HT1080 (cell line): Measurements from ENCODE around the gene ATAD3C. TPM values are rescaled to one million over a fixed set of nuclear protein-coding genes. Genes with fewer than 3 reads are reported as not detected.
A peak's percentile ranks its signal among the peaks of the same experiment; 100 is the strongest.
"Not testable (repeated sequence)": the region's sequence is repeated elsewhere in the genome, so short reads cannot be mapped to it uniquely, and the experiment has no call there.

Source experiments
- DNase-seq: peaks from one replicate; pipeline ENCODE4 v3.0.0-alpha.2; 2015; ENCODE audit warnings: low read depth
- total RNA-seq: library from RNA; depleted of rRNA; stranded (reverse); fragments of >200 nt; shearing (Covaris generic); gene quantifications from 2 replicates; pipeline ENCODE4 v1.2.3, GENCODE V29; 2014

Gene ATAD3C
- total RNA-seq, 1 experiment from 2014 or later, result not detected

DNA sequence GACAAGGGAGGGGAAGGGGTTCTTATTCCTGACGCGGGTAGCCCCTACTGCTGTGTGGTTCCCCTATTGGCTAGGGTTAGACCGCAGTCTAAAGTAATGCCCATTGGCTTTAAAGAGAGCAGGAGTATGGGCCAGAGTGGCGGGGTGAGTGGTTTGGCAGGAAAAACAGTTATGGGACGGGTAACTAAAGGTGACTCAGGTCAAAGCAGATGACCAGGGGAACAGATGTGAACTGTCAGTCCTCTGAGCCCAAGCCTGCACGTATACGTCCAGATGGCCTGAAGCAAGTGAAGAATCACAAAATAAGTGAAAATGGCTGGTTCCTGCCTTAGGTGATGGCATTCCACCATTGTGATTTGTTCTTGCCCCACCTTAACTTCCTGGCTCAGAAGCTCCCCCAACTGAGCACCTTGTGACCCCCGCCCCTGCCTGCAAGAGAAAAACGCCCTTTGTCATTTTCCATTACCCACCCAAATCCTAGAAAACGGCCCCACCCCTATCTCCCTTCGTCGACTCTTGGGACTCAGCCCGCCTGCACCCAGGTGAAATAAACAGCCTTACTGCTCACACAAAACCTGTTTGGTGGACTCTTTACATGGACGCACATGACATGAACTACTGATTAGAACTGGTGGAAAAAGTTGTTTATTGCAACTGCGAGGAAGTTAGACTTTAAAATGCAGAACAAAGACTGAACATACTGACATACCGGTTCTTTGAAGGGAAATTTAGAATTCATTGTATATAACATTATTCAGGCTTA, 21.3 kb downstream of the ATAD3C start:
- DNase-seq, result no peak

DNA sequence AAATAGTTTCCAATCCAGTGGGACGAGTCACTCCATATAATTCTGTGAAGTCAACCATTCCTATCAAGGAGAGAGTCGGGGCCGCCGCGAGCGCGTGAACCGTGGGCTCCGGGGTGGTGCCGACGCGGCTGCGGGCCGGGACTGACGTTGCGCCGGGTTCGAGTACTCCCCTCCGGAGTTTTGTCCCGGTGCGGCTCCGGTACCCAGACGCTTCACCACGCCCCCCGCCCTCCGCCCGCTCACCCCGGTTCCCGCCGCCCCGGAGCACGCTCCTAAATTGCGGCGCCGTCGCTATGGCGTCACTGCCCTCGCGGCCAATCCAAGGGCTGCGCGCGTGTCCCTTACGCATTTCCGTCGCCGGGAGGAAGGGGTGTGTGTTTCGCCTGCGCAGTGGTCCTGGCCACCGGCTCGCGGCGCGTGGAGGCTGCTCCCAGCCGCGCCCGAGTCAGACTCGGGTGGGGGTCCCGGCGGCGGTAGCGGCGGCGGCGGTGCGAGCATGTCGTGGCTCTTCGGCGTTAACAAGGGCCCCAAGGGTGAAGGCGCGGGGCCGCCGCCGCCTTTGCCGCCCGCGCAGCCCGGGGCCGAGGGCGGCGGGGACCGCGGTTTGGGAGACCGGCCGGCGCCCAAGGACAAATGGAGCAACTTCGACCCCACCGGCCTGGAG, 22.0 kb downstream of the ATAD3C start, which contains the start of gene ATAD3B:
TSS of gene ATAD3B (plus strand) at position 377 of the 664 bp plus-strand sequence. CDS start at position 497, 120 bp downstream.
- DNase-seq, result peak; percentile 88

DNA sequence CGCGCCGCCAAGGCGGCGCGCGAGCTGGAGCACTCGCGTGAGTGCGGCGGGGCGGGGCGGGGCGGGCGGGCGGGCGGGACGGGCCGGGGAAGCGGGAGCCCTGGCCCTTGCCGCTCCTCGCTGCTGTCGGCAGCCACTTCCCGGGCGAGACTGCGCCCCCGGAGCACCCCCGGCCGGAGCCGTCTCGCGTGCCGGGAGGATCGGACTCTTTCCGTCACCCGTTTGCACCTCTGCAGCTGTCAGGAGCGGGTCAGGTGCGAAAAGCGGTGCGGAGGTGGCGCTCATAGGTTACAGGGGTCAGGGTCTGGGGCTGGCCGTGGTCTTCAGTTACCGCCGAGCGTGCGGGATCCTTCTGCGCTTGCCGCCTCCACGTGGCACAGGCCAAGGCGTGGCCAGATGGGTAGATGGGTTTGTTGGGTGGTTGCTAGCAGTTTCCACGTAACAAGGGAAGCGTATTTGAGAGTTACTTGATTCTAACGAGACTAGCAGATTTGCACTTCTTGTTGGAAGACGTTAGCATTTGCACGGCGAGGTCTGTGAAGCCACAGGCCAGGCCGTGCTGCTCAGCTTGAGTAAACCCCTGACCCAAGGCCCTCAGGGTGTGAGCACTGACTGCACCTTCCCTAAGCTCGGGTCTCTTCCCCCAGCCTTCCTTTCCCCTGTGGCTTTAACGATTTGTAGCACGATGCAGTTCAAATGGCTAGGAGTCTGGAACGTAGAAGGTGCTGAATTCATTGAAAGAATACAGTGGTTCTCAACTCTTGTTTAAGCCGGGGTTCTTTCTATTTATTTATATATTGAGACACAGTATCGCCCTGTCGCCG, 22.8 kb downstream of the ATAD3C start:
- DNase-seq, result not testable (repeated sequence)

DNA sequence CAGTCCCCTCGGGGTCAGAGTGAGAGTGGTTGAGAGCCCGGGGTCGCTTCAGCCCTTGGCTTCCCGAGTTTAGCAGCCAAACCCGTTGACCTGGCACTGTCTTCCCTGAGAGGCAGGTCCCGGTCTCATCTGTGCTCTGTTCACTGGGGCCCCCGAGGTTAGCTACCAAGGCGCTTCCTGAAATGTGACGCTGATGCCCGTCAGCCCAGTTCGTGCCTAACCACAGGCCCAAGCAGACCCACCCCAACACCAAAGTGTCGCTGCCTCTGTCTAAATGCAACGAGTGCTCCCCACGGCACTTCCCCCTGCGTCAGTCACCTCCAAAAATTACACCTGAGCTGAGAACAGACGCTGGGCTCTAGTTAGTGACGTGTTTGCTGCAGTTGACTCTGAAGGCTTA, 26.5 kb downstream of the ATAD3C start:
- not testable (repeated sequence) for DNase-seq

DNA sequence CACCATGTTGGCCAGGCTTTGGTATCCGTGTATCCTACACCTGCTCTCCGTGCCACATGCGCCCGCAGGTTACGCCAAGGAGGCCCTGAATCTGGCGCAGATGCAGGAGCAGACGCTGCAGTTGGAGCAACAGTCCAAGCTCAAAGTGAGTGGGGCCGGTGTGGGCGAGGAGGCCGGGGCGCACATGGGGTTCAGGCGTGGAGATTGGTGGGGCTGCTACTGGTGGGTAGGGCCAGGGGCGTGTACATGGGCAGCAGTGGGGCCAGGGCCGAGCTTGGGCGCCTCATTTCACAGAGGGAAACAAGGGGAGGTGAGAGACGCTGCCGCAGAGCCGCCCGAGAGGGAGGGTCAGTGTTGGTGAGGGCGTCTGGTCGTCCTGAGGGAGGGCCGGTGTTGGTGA, 27.7 kb downstream of the ATAD3C start:
- DNase-seq, result no peak

DNA sequence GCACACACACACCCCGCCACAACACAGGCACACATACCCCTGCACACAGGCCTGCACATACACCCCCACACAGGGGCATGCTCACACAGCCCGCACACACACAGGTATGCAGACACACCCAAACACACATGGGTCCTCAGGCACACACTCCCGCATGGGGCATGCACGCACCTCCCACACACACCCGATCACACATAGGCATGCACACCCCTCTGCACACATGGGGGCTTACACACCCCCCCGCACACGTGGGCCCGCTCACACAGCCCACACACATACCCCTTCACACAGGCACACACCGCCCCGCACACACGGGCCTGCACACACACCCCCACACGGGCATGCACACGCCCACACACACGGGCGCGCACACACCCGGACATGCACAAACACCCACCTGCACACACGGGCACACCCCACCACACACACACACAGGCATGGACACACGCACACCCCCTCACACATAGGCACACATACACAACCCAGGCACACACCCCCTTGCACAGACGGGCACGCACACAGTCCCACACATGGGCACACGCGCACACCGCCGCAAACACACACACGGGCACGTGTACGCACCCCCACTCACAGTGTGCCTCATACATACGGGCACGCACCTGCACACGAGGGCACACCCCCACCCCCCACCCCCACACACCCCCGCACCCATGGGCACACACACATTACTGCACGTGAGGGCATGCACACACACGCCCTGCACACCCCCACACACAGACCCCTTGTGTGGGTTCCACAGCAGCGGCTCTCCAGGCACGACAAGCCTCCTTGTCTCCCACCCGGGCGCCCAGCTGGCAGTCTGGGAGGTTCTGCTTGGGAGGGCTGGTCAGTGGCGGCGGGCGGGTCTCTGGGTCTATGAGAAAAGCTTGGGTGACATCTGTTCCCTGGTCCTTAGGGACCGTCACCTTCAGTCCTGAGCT, 30.3 kb downstream of the ATAD3C start:
- DNase-seq, result no peak

DNA sequence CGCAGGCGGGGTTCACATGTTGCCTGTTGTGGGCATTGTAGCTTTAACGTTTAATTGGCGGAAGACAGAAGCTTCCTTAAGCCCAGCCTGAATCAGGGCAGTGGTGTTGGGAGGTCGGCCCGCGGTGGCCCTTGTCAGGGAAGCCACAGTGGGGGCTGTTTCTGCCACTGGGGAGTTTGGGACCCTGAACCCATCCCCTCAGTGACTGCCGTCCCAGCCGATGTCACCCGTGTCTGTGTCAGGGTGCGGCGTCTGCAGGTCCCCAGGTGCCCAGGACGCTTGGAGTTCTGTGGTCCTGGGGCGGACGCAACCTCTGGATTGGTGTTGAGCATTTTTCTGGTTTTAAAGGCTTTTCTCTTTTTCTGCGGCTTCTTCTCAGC, 31.0 kb downstream of the ATAD3C start:
- not testable (repeated sequence) for DNase-seq

DNA sequence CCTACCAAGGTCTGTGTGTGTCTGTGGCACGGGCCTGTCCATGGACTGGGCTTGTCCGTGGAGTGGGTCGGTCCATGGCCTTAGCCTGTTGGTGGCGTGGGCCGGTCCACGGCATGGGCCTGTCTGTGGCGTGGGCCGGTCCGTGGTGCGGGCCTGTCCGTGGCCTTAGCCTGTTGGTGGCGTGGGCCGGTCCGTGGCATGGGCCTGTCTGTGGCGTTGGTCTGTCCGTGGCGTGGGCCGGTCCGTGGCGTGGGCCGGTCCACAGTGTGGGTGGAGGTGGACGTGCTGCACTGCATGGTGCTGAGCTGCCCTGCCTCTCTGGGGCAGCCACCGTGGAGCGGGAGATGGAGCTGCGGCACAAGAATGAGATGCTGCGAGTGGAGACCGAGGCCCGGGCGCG, 32.3 kb downstream of the ATAD3C start:
- not testable (repeated sequence) for DNase-seq

DNA sequence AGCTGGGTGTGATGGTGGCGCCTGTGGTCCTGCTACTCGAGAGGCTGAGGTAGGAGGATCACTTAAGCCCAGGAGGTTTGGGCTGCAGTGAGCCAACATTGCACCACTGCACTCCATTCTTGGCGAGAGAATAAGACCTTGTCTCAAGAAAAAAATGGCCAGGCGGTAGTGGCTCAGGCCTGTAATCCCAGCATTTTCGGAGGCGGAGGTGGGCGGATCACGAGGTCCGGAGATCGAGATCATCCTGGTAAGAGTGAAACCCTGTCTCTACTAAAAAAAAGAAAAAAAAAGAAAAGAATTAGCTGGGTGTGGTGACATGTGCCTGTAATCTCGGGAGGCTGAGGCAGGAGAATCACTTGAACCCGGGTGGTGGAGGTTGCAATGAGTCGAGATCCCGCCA, 33.4 kb downstream of the ATAD3C start:
- no peak for DNase-seq

DNA sequence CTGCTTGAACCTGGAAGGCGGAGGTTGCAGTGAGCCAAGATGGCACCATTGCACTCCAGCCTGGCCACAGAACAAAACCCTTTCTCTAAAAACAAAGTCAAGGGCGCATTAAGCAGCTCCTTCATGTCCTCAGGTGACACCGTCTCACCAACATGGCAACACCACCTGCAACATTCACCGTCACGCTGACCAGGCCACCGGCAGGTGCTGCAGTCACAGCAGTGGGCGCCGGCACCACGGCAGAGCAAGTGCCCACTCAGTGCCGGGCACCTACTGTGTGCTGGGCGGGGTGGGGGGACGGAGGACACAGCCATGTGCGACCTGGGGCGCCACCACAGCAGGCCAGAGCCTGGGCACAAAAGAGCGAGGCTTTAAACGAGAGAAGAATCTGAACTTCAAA, 34.2 kb downstream of the ATAD3C start:
- no peak for DNase-seq

DNA sequence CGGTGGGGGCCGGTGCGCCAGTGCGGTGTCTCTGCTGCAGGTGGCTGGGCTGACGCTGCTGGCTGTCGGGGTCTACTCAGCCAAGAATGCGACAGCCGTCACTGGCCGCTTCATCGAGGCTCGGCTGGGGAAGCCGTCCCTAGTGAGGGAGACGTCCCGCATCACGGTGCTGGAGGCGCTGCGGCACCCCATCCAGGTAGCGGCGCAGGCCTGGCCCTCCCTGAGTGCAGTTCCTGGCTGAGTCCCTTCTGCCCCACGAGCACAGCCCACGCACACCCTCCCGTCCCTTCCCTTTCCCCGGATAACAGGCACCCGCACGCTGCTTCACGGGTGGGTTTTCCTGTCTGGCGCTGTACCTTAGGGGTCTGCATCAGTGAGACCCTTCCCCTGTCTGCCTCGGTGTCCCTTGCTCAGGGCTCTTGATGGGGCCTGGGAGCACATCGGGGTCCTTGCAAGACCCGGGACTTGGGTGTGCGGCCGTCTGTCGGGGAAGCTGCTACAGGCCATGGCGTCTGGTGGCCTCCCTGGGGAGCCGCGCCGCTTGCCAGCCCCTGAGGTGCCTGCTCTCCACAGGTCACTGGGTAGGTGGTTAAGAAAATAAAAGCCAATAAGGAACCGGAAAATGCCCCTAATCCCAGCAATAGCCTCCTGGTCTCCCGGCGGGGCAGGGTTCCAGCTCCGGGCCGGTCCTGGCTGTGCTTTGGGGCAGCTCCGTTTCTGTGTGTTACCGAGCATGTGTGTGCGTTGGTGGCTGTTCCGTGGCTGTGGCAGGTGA, 35.7 kb downstream of the ATAD3C start:
- DNase-seq, result not testable (repeated sequence)

DNA sequence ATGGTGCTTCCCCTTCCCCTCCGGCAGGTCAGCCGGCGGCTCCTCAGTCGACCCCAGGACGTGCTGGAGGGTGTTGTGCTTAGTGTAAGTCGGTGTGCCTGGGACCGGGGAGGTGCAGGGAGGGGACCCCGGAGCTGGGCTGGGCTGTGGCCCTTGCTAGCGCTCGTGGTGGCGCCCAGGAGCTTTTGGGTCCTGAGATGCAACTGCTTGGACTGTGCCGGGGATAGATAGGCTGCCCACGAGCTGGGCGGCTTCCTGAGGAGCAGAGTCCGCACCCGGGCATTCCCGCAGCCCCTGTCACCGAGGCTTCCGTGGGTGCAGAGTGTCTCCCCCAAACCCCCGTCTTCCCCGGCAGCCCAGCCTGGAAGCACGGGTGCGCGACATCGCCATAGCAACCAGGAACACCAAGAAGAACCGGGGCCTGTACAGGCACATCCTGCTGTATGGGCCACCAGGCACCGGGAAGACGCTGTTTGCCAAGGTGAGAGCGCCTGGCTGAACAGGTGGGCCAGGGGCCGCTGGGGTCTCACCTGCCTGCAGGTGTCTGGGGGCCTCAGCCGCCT, 36.3 kb downstream of the ATAD3C start:
- not testable (repeated sequence) for DNase-seq

DNA sequence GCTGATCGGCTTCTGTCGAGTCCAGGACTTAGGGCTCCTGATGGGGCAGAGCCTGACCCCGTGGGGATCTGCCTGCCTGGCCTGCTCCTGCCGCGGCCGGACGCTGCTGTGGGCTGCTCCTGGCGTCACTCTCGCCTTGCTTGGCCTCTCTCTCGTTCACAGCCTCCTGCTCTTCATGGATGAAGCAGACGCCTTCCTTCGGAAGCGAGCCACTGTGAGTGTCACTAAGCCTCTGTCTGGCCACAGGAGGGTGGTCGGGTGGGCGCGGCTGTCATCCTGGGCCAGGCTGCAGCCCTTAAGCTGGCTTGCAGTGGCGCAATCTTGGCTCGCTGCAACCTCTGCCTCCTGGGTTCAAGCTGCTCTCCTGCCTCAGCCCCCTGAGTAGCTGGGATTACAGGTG, 38.2 kb downstream of the ATAD3C start:
- DNase-seq, result no peak

DNA sequence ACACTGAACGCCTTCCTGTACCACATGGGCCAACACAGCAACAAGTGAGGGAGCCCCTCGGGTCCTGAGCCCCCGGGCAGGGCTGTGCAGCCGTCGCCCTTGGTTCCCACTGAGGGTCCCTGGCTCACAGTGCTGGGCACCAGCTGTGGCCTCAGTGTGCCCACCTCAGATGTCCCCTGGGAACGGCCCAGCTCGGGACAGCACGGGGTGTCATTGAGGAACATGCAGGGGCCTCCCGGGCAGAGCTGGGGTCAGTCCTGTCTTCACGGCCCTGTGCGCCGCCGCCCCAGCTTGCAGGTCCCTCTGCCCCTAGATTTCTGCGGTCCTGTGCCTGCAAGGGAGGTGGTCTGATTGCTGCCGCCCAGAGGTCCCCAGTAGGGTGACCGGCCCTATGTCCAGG, 39.7 kb downstream of the ATAD3C start:
- DNase-seq, result no peak

DNA sequence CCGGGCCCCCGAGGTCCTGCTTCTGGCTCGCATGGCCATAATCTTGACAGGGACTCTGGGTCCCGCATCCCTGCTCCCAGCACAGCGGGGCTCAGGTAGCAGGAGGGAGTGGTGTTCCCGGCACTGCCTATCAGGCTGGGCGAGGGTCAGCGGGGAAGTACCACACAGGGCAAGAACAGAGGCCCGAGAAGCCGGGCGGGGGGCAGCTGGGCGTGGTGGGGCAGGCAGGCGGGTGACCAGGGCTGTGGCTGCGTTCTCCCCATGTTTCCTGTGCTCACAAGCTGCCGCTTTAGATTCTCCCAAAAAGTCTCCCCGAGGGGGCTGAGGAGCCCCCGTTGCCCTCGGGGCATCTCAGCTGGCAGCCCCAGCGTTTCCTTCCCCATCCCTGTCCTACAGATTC, 40.4 kb downstream of the ATAD3C start:
- DNase-seq, result no peak

DNA sequence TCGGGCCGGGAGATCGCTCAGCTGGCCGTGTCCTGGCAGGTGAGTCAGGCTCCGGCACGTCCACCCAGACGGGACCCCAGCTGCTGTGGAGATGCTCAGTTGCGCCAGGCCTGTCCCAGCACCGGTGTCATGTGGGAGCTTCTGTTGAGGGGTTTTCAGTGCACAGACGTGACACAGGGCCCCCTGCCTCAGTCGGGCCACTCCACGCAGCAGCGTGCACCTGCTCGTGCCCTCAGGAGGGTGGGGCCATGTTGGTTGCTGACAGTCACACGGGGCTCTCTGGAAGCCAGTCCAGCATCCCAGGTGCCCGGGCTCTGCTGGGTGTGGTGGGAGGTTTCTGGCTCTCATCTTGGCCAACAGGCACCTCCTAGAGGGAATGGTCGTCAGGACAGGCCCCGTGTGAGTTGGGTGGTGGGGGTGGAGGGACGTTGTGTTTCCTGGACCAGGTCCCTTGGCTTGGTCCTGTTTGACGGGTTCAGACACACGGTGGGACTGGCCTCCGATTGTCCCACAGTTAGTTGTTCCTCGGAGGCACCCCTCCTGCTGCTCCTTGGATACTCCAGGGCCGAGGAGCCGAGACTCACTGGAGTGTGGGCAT, 41.2 kb downstream of the ATAD3C start:
- no peak for DNase-seq

DNA sequence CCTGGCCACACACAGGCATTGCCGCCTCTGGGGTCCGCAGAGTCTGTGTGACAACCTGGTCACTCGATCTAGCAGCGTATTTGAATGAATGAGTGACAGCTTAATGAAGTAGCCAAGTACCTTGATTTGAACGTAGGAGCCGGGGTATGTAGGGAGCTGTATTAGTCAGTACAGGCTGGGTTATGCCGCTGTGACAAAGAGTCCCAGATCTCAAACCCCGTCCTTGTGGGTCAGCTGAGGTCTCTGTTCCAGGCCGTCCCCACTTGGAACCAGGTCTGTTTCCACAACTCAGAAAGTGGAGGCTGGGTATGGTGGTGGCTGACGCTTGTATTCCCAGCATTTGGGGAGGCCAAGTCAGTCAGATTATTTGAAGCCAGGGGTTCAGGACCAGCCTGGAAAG, 42.1 kb downstream of the ATAD3C start:
- no peak for DNase-seq

DNA sequence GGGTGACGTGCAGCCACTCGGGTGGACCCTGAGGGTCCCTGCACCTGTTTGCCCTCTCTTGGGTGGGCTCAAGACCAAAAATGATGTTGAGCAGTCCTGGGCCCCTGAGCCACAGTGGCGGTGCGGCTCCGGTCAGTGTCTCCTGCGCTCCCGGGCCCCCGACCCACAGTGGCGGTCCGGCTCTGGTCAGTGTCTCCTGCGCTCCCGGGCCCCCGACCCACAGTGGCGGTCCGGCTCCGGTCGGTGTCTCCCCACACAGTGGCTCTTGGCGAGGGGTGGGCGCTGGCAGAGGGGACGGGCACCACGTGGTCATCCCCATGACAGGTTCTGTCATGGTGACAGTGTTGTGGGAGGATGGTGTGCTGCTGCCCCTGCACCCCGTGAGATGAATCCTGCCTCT, 44.8 kb downstream of the ATAD3C start:
- DNase-seq, result not testable (repeated sequence)

DNA sequence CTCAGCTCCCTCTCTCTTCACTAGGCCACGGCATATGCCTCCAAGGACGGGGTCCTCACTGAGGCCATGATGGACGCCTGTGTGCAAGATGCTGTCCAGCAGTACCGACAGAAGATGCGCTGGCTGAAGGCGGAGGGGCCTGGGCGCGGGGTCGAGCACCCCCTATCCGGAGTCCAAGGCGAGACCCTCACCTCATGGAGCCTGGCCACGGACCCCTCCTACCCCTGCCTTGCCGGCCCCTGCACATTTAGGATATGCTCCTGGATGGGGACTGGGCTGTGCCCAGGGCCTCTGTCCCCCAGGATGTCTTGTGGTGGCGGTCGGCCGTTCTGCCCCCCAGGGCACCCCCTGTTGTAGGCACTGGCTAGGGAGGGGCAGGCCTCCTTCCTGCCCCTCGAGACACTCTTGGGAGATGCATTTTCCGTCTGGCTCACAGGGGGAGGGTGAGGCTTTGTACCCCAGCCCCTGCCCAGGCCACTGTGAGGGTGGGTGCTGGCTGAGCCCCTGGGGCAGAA, 46.0 kb downstream of the ATAD3C start:
- DNase-seq, result not testable (repeated sequence)
